NCI-H2029 (cell line): ENCODE results near the gene FHOD3.
A peak's percentile ranks its signal among the peaks of the same experiment; 100 is the strongest.
"Not testable (repeated sequence)": the region's sequence is repeated elsewhere in the genome, so short reads cannot be mapped to it uniquely, and the experiment has no call there.

Experiments used
- DNase-seq: peaks from one replicate; lab custom pipeline; 2025; lab: John Stamatoyannopoulos, UW

The FHOD3 gene

GRCh38 chr18:36449451-36449850, 151.9 kb downstream of the FHOD3 start:
- no peak for DNase-seq

- DNase-seq, result no peak
Measured at GRCh38 chr18:36450264-36450663, 152.8 kb downstream of the FHOD3 start.

DNA sequence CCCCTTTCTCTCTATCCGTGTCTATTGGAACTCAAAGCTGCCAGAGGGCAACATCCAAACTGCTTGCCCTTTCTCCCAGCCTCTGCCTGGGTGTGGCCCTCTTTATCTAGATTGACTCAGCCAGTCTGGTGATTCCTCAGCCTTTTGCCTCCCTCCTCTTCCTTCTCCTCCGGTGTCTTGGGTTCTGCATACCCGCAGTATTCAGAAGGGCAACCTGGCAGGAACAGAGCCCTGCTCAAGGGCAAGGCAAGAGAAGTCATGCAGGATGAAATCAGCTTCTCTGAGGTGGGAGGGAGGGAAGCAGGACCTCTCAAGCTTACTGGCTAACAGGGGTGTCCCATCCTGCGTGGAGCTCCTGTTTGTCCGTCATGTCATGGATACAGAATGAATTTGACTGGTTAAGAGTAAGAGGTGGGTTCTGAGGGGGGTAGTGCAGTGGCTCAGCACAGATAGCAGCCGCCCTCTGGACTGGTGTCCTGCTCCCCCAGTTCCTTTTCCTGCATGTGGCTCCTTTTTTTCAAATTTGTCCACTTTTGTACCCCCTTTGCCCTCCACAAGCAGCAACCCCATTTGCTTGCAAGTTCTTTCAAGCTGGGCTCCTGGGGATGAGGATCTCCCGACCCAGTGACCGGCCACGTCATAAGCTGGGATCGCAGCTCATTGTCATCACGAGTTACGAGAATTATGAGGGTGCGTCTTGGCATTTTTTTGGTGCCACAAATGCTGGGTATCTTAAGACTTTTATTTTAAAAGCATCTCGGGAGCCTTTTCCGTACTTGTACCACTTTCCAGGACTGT, 154.1 kb downstream of the FHOD3 start:
- no peak for DNase-seq

GRCh38 chr18:36454245-36454644, 156.7 kb downstream of the FHOD3 start:
- DNase-seq, result no peak

- DNase-seq, result peak; percentile 66
Measured at GRCh38 chr18:36454848-36455458, 157.4 kb downstream of the FHOD3 start.

DNA sequence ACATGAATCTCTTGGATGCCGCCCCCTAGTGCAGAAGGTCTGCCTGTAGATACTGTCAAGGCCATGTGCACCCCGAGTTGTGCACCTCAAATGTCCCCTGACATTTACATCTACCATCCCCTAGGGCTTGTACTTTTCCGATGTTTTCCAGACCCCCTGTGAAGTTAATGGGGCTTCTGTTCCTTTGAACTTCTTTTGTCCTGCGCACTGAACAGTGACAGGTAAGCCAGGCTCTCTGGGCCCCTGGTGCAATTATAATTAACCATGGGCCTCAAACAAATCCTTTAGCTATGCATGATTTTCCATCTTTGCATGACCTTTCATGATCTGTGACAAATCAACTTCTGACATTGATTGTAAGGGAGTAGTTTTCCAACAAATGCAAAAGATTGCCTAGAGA, 158.4 kb downstream of the FHOD3 start:
- DNase-seq, result no peak

GRCh38 chr18:36456622-36457021, 159.1 kb downstream of the FHOD3 start:
- DNase-seq, result no peak

- DNase-seq, result no peak
Measured at GRCh38 chr18:36457683-36458082, 160.2 kb downstream of the FHOD3 start.

DNA sequence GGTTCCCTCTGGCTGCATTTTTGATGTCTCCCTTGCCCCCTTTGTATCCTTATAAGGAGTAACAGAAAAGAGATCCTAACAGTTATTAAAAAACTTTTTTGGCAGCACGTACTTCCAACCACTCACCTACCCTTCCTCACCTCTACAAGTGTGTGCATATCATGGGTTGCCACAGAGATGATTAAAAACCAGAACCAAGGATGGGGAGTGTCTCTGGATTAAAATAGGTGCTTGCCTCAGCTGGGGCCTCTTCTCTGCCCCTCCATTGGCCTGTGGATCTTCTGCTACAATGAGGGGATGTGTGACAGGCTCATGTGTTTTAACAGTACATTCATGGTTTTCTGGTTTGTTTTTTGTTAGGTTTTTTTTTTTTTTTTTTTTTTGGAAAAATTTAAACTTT, 160.8 kb downstream of the FHOD3 start:
- DNase-seq, result no peak

DNA sequence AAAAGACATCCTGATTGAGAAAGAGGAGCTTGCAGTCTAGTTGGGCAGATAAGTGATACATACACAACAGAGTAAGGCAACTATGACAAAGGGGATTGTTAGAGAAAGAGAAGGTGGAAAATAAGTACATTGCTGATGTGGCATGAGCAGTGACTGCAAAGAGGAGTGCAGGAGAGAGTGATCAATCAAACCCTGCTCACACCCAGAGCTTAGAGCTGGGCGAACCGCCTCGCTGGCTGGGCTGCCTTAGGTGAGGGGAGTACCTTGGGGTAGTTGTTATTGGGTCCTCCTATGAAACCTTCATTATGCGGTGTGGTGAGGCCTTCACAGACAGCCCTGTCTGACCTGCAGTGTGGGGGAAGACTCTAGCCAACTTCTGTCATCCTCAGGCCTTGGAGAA, 161.7 kb downstream of the FHOD3 start:
- no peak for DNase-seq

- DNase-seq, result no peak
Measured at GRCh38 chr18:36459786-36460185, 162.3 kb downstream of the FHOD3 start.

DNA sequence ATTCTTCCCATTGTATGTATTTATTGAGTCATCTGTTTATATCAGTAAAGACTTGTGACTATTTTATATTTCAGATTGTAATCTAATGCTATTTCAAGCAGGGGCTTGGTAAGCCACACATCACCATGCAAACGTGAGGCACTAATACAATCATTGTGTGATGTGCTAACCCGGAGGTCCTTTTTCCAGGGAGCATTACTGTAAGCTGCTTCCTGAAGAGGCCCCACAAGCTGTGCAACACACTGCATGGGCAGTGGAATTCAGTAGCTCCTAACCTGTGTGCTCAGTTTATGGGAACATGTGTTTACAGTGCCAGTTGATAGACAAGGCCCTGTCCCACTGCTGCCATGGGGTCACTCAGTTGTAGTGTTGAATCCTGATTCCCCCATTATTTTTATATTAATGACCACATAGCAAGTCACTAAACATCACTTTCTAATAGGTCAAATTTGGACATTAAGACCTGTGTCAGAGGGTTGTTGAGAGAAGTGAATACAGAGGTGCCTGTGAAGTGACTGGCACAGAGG, 162.9 kb downstream of the FHOD3 start:
- DNase-seq, result no peak

DNA sequence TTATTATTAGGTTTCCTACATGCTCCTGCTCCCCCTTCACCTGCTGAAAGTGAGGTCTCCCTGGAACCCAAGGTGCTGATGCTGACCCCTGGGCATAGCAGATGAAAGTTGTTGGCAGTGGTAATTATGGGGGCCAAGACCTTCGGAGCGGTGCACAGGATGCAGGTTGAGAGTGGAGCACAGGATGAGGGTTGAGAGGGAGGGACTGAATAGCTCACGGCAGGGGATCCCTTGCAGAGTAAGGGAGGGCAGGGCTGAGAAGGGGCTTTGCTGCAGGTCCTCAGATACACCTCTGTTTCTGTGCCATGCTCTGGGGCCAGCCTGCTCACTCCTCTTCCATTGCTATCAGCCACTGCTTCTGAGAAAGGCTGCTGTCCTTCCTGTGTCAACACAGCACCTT, 163.3 kb downstream of the FHOD3 start:
- DNase-seq, result no peak

DNA sequence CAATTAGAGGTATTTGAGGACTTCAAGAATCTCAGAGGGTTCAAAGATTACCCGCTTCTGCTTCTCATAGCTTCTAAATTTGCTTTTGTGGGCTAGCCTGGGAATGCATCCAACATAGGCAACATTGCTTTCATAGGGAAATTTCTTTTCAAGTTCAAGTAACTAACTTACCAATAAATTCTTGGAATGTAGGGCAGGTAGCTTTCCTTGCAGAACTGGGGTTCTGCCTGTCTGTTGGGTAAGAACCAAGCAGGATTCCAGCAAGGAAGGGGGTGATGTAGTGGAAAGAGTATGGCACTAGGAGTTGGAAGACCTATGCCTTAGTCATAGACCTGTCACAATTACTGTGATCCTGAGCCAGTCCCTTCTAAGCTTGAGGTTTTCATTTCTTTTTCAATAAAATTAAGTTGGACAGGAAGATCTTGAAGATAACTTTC, 164.1 kb downstream of the FHOD3 start:
- DNase-seq, result no peak

GRCh38 chr18:36463516-36463915, 166.0 kb downstream of the FHOD3 start:
- not testable (repeated sequence) for DNase-seq

DNA sequence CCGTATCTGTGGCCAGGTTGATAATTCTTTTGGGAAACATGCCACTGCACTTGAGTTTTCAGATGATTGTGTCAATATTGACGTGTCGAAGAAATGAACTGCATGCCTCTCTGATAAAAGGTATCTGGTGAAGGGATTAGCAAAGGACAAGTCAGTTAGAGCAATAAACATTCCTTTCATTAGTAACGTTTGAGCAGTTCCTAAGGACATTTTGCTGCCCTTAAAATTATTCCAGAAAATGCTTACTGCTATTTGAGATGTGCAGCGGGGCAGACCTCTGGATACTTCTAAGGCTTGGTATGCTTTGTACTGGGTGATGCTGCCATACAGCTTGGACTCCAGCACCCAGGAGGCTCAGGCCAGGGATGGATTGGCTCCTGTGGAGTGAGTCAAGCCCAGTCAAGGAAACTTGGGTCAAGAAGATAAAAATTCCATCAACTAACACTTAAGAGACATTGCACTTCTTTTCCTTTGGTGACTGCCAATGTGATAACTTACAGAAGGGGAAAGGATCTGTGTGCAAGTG, 166.7 kb downstream of the FHOD3 start:
- DNase-seq, result peak; percentile 23

DNA sequence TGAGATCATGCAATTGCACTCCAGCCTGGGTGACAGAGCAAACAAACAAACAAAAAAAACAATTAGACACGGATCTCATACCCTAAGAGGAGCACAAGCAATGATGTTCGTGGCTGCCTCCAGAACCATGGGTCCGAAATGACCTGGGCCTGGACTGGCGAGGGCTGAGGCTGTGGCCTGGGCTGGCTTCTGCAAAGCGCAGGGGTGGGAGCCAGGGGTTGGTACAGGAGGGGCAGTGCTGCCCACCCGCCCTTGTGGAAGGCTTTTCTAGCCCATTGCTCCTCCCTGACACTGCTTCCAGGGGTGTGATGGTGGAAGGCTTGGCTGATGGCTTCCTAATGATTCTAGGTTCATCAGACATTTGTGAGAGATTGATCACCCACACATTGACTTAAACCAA, 167.8 kb downstream of the FHOD3 start:
- no peak for DNase-seq

- DNase-seq, result no peak
Measured at GRCh38 chr18:36465970-36466369, 168.5 kb downstream of the FHOD3 start.

- peak; percentile 7 for DNase-seq
Measured at GRCh38 chr18:36467614-36468013, 170.1 kb downstream of the FHOD3 start.

GRCh38 chr18:36468161-36468560, 170.6 kb downstream of the FHOD3 start:
- DNase-seq, result no peak

GRCh38 chr18:36469461-36469860, 171.9 kb downstream of the FHOD3 start:
- DNase-seq, result no peak

DNA sequence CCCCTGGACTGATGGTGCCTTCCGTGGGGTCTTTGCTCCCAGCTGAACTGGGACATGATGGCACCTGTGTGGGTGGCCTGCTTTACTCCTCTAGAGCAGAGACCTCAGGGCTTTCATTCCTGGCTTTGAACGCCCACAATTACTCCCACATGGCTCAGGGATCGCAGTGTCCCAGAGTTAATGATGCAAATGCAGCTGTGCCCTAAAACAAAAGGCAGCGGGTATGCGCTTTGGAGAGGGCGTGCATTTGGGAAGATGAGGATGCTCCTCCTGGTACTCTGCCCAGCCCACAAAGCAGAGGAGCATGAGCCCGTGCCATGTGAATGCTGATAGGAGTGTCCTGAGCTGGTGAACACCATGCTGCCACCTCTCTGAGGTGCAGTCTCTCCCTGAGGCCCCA, 173.4 kb downstream of the FHOD3 start:
- no peak for DNase-seq

DNA sequence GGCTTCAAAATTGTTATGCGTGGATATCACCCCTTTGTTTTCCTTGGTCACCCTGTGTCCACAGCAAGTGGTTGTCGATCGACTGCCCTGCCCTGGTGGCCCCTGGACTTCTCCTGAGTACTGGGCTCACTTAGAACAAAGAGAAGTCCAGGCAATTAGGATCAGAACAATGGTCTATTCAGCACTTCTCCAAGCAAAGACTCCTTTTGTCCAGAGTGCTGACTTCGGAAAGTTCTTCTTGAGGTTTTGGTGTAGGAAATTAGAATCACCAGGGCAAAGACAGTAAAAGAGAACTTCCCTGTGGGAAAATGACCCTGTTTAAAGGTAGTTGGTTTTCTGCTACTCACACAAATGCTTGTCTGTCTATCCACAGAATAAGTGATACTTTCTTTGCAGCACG, 173.9 kb downstream of the FHOD3 start:
- DNase-seq, result no peak
